Kidney glomerular epithelial cell (primary cell): ENCODE data around the gene TBCEL.

Experiments used
- DNase-seq: peaks from one replicate; lab custom pipeline; 2025; lab: John Stamatoyannopoulos, UW

TBCEL gene

DNA sequence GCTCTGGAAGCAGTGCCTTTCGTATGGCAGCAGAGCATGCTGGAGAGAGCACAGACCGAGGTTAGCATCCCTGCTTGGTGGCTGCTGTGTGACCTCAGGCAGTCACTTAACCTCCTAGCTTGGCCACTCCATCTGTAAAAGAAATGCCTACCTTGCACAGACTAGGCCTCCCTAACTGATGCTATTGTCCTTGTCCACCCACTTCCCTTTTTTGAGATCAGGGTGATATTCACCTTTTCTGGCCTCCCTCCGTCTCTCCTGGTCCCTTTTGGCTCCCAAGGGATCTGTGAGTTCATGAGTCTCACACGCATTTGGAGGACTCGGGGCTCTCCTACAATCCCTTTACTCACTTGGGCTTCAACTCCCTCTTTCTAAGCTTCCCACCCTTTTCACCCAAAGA is 114.4 kb downstream of the TBCEL start:
- no peak for DNase-seq

DNA sequence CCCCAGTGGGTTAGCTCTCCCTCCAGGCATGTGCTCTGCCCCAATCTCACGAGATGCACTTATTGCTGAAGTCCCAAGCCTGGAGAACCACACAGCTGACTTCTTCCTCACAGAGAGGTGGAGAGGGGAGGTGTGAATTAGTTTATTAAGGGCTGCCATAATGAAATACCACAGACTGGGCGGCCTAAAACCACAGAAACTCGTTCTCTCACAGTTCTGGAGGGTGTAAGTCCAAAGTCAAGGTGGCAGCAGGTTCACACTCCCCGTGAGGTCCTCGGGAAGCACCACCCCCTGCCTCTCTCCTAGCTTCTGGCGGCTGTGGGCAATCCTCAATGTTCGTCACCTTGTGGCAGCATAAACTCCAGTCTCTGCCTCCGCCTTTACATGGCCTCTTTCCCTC is 116.5 kb downstream of the TBCEL start:
- no peak for DNase-seq
